Left lobe of liver (tissue), 2 donors: ENCODE data around the gene FGF10. TPM values are rescaled to one million over a fixed set of nuclear protein-coding genes. Genes with fewer than 3 reads are reported as not detected.

Experiments used
- ATAC-seq: fragments of 200-7000 bp; cut with Tn5 transposase; one replicate; pipeline ENCODE4 v1.9.1; 2020; ENCODE audit warnings: mild to moderate bottlenecking, moderate library complexity
- DNase-seq: peaks from one replicate; pipeline ENCODE4 v3.0.0-alpha.2; 2020; ENCODE audit warnings: low spot score
- total RNA-seq: library from RNA; stranded (reverse); gene quantifications from one replicate; pipeline ENCODE4 v1.2.1, GENCODE V29; 2021
- donor health status: DM: no; HTN: no; CAD: no; lungs with moderate emphysema.
- donor health status: DM: no; HTN: yes; CAD: no.

Gene FGF10
- total RNA-seq = 0.08 TPM

GRCh38 chr5:44389090-44389822 is at the start of gene FGF10:
Gene FGF10 (minus strand): TSS chr5:44389420. CDS start chr5:44388682, 738 bp downstream.
- DNase-seq (no peak), ATAC-seq (peak; percentile 67)

GRCh38 chr5:44426944-44427343 is 37.7 kb upstream of the FGF10 start:
- ATAC-seq = no peak
- DNase-seq = no peak

DNA sequence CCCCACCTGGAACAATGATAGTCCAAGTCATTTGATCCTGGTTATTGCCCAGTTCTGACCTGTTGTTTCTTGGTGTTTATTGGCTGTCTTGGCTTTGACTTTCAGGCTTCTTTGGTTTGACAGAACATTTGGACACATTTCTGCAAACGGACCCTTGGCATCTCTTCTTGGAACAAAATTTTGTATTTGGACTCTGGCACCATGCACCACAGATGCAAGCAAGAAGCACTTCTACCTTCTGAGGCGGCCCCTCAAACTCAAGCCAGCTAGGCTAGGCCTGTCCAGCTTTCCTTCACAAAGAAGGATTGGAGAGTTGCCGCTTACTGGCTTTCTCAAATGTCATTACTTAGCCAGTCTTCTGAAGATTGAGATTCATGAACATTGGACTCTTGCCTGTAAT is 23.1 kb upstream of the FGF10 start:
- no peak for ATAC-seq
- DNase-seq = no peak

DNA sequence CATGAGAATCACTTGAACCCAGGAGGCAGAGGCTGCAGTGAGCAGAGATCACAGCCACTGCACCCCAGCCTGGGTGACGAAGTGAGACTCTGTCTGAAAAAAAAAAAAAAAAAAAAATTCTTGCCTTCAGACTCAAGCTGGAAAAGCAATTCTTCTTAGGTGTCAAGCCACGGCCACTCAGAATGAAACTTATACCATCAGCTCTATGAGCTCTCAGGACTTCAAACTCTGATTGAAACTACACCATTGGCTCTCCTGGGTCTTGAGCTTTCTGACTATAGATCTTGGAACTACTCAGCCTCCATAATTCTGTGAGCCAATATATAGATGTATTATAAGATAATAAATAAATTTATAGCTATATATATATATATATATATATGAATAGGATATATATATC is 12.9 kb upstream of the FGF10 start:
- DNase-seq = no peak
- no peak for ATAC-seq

GRCh38 chr5:44401611-44402010 is 12.4 kb upstream of the FGF10 start:
- no peak for DNase-seq
- ATAC-seq = no peak

GRCh38 chr5:44398382-44398781 is 9.2 kb upstream of the FGF10 start:
- DNase-seq (no peak), ATAC-seq (no peak)

- ATAC-seq (no peak), DNase-seq (no peak)
Observed at GRCh38 chr5:44396312-44396711, 7.1 kb upstream of the FGF10 start.

- no peak for ATAC-seq
- DNase-seq = no peak
Observed at GRCh38 chr5:44390351-44390750, 1.1 kb upstream of the FGF10 start.

- peak; percentile 13 for ATAC-seq
- DNase-seq = no peak
Observed at GRCh38 chr5:44389823-44390143, 563 bp upstream of the FGF10 start.

DNA sequence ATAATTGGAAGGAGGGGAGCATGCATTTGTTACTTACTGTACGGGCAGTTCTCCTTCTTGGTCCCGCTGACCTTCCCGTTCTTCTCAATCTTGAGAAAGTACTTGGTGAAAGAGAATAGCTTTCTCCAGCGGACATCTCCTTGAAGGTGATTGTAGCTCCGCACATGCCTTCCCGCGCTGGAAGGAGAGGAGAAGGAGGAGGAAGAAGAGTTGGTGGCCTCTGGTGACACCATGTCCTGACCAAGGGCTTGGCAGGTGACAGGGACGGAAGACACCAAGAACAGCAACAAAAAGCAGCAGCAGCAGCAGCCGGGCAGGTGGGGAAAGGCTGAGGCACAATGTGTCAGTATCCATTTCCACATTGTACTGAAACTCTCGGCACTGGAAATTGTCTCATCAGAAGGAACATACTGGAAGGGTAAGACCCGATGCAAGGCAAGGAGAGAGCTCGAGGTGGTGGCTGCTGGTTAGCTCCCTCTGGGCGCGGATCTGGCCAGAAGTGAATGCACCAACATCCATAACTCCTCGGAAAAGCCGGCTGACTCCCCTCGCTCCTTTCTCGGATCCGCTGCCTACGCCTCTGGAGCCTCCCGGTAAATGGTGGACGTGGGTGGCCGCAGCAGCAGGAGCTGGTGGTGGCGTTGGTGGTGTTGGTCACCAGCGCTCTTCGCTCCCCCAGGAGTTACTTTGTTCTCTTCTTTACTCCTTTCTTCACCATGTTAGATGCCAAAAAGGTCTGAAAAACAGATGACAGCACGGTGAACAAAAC is 715 bp downstream of the FGF10 start:
- peak; percentile 49 for ATAC-seq
- no peak for DNase-seq

DNA sequence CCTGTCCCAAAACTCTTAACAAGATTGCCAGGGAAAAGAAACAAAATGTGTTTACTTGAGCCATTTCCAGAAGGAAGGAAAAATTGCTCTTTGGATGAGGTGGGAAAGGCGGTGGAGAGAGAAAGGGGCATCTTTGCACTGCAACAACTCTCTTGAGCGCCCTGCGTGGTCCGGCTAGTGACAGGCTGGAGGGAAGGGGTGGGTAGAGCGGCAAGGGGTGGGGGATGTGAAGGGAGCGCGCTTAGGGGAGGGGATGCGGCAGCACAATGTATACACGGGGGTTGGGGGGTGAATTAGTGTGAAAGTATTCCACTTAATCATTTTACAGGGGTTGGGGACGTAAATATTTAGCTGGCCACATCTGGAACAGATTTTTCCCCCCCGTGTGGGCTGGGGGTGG is 1.3 kb downstream of the FGF10 start:
- no peak for ATAC-seq

DNA sequence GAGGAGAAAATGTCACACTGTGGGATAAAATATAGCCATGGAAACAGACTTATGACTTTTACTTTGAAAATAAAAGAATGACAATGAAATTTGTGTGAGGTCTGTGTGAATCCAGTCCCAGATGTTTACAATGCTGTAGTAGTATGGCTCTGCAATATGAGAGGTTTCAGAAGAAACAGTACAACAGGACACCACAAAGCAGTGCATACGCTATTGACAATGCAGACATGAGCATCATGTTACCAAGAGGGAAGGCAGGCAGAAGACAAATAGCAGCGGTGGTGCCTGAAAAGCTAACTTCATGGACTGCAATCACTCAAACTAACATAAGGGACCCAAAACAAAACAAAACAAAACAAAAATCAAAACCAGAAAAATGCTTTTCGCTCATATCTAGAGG is 1.8 kb downstream of the FGF10 start:
- ATAC-seq (no peak), DNase-seq (no peak)

More for the DNA sequence above, 1.3 kb downstream of the FGF10 start:
- DNase-seq = no peak

DNA sequence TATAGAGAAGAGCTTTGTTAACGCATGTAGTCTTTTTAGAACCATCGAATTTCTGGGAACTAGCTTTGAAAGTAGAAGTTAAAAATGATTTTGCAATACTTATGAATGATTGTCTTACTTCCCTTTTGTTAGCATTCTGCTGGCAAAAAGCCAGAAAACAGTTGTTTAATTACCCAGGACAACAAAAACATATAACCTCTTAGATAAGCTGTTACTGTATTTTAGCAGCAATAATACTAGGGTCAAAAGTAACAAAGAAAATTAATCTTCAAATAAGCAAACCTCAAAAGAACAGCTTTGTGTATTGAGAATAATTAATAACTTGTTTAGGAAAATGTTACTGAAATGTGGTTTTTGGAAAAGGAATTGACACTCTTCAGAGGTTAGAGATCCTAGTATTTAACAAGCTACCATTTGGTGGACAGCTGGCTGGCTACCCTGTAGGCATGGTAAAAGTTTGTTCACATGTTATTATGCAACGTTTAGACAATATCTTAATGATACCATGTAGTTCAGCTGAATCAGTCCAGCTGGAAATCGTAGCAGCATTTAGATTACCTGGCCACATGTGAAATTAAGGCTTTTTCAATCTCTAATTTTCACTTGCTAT is 3.8 kb downstream of the FGF10 start:
- DNase-seq = no peak

GRCh38 chr5:44384816-44385215 is 4.4 kb downstream of the FGF10 start:
- ATAC-seq (no peak), DNase-seq (no peak)

More for the DNA sequence above, 3.8 kb downstream of the FGF10 start:
- ATAC-seq = no peak

DNA sequence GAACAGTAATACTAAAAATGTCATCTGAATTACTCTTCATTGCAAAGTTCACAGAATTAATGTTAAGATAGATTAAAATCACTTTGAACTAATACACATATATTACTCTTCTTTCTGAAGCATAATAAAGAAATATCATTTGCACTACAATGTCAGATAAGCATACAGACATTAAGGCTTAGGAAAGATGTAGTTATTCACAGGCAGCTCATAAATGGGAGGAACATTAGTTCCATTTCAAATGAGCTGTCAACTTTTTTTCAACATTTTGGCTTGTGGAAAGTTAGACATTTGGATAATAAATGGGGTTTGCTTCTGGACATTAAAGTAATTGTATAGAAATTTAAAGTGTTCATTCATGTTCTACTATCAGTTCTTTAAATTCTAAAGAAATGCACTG is 6.3 kb downstream of the FGF10 start:
- ATAC-seq (no peak), DNase-seq (no peak)

GRCh38 chr5:44377057-44377456 is 12.2 kb downstream of the FGF10 start:
- no peak for DNase-seq
- no peak for ATAC-seq

GRCh38 chr5:44372028-44372427 is 17.2 kb downstream of the FGF10 start:
- no peak for ATAC-seq
- DNase-seq = no peak

- ATAC-seq = no peak
- no peak for DNase-seq
Observed at GRCh38 chr5:44367203-44367602, 22.0 kb downstream of the FGF10 start.

- DNase-seq = no peak
- no peak for ATAC-seq
Observed at GRCh38 chr5:44365345-44365744, 23.9 kb downstream of the FGF10 start.

- no peak for ATAC-seq
- no peak for DNase-seq
Observed at GRCh38 chr5:44364097-44364496, 25.1 kb downstream of the FGF10 start.

DNA sequence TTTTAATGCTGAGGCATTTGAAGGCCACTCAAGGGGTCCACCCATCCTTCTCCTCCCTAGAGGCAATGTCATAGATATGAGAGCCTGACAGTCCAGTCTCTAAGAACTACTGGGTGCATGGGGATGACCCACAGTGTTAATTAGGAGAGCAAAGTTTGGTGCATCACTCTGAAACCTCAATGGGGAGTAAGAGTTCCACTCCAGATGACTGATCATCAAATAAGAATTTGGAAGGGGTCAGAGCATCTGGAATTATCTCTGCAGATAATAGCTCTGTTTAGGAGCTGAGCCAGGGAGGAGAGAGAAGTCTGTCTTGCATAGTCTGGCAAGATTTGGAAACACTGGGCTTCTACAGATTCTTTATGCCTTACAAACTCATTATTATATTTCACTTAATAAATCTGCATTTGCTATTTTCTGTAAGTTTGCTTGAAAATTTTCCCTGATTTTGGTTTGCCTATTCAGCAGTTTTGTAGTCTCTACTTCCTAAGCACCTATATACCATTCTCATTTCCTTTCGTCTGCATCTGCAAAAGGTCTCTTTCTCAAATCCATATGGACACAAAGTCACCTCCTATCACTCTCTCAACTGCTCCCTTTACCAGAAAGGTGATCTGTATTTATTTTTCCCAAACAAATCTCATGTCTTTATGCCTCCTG is 27.7 kb downstream of the FGF10 start:
- ATAC-seq (no peak), DNase-seq (no peak)

GRCh38 chr5:44360919-44361318 is 28.3 kb downstream of the FGF10 start:
- ATAC-seq = no peak

More at GRCh38 chr5:44360919-44361318, 28.3 kb downstream of the FGF10 start:
- no peak for DNase-seq
